Nephron progenitor cell (in vitro differentiated cells): Measurements from ENCODE around the gene FFAR2.

Source experiments
- DNase-seq: peaks from one replicate; pipeline ENCODE4 v3.0.0; 2021
- H3K27ac Mint-ChIP-seq: 2 replicates; pipeline ENCODE4 v1.8.0; 2021; ENCODE audit warnings: mild to moderate bottlenecking, moderate library complexity, mixed read lengths
- H3K27me3 Mint-ChIP-seq: 2 replicates; pipeline ENCODE4 v1.8.0; 2021; ENCODE audit warnings: mild to moderate bottlenecking, low read depth, mixed read lengths; ENCODE audit not compliant: poor library complexity
- H3K36me3 Mint-ChIP-seq: 2 replicates; pipeline ENCODE4 v1.8.0; 2021; ENCODE audit warnings: low read depth, mixed read lengths
- H3K4me1 Mint-ChIP-seq: 2 replicates; pipeline ENCODE4 v1.8.0; 2021; ENCODE audit warnings: mixed read lengths
- H3K4me3 Mint-ChIP-seq: 2 replicates; pipeline ENCODE4 v1.8.0; 2021; ENCODE audit warnings: mild to moderate bottlenecking, moderate library complexity, mixed read lengths
- H3K9me3 Mint-ChIP-seq: 2 replicates; pipeline ENCODE4 v1.8.0; 2021; ENCODE audit warnings: mild to moderate bottlenecking, moderate library complexity, mixed read lengths
- TF ChIP-seq, protein P1 (sequence below): fragments of 200-600 bp; sonication (generic); IDR thresholded peaks from 2 replicates; pipeline ENCODE4 v1.5.0; 2021; ENCODE audit warnings: antibody characterized with exemption

Gene FFAR2

DNA sequence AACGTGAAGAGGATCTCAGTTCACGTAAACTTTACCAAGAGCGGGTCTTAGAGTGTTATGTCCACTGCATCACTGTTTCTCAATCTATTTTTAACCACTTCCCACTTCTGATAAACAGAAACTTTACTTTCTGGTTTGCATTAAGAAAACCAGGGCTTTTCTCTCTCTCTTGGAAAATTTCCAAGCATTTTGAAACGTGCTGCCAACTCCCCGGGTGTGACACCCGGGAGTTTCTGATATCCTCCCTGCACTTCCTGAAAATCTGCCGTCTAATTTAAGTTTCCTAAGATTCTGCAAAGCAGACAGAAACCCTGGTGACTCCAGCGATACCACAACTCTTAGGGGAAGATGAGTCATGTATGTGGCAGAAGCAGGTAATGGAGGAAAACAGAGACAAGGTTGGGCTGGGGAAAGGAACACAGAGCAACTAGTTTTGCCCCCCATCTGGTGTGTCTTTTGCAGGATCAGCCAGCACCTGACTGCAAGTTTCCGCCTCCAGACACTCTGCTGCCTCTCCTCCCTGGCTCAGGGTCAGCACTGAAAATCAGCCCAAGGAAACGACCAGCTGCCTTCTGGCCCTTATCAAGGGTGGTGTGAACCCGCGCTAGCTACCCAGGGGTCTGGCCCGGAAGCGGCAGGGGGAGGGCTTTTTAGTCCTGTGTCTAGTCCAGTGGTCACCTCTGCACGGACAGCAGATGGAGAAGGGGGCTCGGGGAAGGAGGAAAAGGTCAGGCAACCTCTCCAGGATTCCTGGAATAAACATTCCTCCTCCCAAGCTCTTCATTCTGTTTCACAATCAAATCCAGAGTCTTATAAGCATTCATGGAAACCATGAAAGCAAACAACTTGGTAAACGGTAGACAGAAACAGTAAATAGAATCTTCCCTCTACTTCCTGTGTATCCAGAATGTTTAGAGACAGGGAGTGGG is 11.3 kb upstream of the FFAR2 start:
- peaks cover 37% of the 10 kb centered on the region for H3K27me3 Mint-ChIP-seq
- DNase-seq = no peak
- TF ChIP-seq, protein P1, sequence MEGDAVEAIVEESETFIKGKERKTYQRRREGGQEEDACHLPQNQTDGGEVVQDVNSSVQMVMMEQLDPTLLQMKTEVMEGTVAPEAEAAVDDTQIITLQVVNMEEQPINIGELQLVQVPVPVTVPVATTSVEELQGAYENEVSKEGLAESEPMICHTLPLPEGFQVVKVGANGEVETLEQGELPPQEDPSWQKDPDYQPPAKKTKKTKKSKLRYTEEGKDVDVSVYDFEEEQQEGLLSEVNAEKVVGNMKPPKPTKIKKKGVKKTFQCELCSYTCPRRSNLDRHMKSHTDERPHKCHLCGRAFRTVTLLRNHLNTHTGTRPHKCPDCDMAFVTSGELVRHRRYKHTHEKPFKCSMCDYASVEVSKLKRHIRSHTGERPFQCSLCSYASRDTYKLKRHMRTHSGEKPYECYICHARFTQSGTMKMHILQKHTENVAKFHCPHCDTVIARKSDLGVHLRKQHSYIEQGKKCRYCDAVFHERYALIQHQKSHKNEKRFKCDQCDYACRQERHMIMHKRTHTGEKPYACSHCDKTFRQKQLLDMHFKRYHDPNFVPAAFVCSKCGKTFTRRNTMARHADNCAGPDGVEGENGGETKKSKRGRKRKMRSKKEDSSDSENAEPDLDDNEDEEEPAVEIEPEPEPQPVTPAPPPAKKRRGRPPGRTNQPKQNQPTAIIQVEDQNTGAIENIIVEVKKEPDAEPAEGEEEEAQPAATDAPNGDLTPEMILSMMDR = no peak
- H3K27ac Mint-ChIP-seq = no peak overlapping the region
- no peak overlapping the region for H3K4me3 Mint-ChIP-seq
- H3K36me3 Mint-ChIP-seq = no peaks in the 10 kb centered on the region
- H3K4me1 Mint-ChIP-seq = peaks cover 41% of the 10 kb centered on the region
- peaks cover 7% of the 10 kb centered on the region for H3K9me3 Mint-ChIP-seq

DNA sequence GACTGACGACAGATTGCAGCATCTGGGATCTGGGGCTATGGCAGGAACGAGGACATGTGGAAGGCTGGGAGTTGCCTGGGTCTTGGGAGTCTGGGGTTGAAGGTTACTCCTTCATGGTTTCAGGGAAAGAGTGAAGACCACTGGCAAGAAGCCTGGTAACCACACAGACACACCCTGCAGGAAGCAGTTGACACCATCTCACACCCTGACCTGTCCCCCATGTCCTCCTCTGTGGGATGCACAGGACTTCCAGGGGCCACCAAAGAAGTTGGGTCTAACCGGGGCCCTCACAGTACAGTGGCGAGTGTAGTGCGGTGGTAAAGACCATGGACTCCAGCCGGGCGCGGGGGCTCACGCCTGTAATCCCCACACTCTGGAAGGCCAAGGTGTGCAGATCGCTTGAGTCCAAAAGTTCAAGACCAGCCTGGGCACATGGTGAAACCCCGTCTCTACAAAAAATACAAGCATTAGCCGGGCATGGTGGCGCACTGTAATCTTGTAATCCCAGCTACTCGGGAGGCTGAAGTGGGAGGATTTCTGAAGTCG is 10.6 kb upstream of the FFAR2 start:
- Mint-ChIP-seq H3K4me3 (no peak overlapping the region), H3K4me1 (peaks cover 41% of the 10 kb centered on the region), H3K36me3 (no peaks in the 10 kb centered on the region), H3K27ac (no peak overlapping the region), H3K9me3 (peaks cover 2% of the 10 kb centered on the region), H3K27me3 (peaks cover 32% of the 10 kb centered on the region)
- DNase-seq = no peak
- TF ChIP-seq, protein P1 = no peak

DNA sequence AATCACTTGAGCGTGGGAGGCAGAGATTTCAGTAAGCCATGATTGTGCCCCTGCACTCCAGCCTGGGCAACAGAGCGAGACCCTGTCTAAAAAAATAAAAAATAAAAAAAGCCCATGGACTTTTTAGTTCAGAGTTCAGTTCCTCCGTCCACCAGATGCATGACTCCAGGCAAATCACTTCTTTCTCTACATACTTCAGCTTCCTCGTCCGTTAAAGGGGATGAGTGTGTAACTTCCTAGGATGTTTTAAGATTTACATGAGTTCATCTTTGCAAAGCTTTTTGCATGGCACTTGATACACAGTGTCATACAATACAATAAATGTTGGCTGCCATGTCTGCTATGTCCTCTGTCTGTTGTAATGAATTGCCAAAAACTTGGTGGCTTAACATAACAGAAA is 10.0 kb upstream of the FFAR2 start:
- TF ChIP-seq, protein P1 = no peak
- Mint-ChIP-seq H3K4me1 (peaks cover 41% of the 10 kb centered on the region), H3K9me3 (no peaks in the 10 kb centered on the region), H3K36me3 (no peaks in the 10 kb centered on the region), H3K27ac (no peak overlapping the region), H3K27me3 (peaks cover 30% of the 10 kb centered on the region), H3K4me3 (no peak overlapping the region)
- no peak for DNase-seq

DNA sequence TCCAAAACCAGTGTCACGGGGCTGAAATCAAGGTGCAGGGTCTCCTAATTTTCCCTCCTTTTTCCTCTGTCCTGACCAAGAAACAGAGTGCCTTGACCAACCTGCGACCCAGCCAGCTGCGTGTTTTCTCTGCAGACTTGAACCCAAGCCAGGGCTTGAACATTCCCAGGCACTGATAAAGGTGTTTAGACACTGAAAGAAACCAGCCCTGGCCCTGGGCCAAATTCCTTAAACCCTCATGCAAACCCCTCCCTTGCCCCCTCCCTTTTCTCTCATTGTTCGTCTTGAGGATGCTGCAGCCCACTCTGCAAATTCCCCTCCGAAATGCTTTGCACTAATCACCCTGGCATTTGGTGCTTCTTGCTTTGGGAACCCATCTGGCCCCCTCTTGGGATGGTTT is 9.5 kb upstream of the FFAR2 start:
- Mint-ChIP-seq H3K36me3 (no peaks in the 10 kb centered on the region), H3K4me1 (peaks cover 36% of the 10 kb centered on the region), H3K27me3 (peaks cover 30% of the 10 kb centered on the region), H3K9me3 (no peaks in the 10 kb centered on the region), H3K27ac (no peak overlapping the region), H3K4me3 (no peak overlapping the region)
- TF ChIP-seq, protein P1 = no peak
- DNase-seq = no peak

DNA sequence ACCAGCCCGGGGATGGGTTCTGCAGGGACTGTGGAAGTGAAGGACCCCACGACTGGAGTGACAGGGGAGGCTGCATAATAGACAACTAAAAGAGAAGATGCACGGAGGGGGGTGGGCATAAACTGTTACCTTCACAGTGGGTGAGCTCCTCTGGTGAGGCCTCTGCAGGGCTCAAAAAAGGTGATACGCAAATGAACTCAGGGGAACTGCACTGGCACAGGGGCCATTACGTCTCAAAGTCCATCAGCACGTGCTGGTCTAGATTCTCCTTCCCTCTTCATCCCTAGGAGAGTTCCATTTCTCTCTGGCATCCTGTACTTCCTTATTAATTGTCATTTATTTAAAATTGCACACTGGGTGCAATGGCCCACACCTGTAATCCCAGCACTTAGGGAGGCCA is 8.1 kb upstream of the FFAR2 start:
- TF ChIP-seq, protein P1 = no peak
- H3K4me1 Mint-ChIP-seq = peaks cover 24% of the 10 kb centered on the region
- DNase-seq = no peak
- H3K4me3 Mint-ChIP-seq = no peak overlapping the region
- peaks cover 32% of the 10 kb centered on the region for H3K27me3 Mint-ChIP-seq
- no peaks in the 10 kb centered on the region for H3K36me3 Mint-ChIP-seq
- H3K27ac Mint-ChIP-seq = no peak overlapping the region
- H3K9me3 Mint-ChIP-seq = no peaks in the 10 kb centered on the region
